LNCaP clone FGC (cell line): ENCODE data around the gene CENPB.

Source experiments
- DNase-seq: peaks from one replicate; pipeline ENCODE4 v3.0.0-alpha.2; 2011; ENCODE audit warnings: low read depth
- H3K4me3 ChIP-seq: 2 replicates; pipeline ENCODE4 v1.5.1; 2011; ENCODE audit warnings: mild to moderate bottlenecking, low read depth, low read length, control low read depth
- TF ChIP-seq, protein P1 (sequence below): IDR thresholded peaks from 2 replicates; pipeline ENCODE4 v1.5.1; 2012; ENCODE audit warnings: mild to moderate bottlenecking; ENCODE audit not compliant: control insufficient read depth, insufficient read depth; ENCODE audit errors: extremely low read depth

Gene CENPB

DNA sequence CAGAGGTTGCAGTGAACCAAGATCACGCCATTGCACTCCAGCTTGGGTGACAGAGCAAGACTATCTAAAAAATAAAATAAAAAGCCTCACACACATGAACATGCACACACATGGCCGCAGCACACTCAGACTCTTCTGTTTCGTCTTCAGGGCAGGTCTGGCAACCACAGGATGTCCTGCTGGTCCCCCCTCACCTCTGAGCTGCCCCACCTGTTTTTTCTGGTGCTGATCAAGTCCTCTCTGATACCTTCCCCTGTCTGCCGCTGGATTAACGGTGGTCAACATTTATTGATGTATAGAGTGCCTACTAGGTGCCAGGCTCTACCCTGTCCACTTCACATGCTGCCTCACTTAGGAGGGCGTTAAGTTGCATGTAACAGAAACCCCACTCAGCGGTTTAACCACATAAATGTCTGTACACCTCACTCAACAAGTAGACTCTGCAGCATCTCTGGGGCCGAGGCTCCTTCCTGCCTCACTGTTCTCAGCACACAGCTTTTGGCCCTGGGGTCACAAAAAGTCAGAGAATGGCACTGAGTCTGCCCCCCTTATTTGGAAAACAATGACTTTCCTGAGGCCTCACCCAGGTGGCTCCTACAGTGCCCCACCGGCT, 29.3 kb upstream of the CENPB start:
- DNase-seq = no peak
- no peak overlapping the region for H3K4me3 ChIP-seq
- TF ChIP-seq, protein P1, sequence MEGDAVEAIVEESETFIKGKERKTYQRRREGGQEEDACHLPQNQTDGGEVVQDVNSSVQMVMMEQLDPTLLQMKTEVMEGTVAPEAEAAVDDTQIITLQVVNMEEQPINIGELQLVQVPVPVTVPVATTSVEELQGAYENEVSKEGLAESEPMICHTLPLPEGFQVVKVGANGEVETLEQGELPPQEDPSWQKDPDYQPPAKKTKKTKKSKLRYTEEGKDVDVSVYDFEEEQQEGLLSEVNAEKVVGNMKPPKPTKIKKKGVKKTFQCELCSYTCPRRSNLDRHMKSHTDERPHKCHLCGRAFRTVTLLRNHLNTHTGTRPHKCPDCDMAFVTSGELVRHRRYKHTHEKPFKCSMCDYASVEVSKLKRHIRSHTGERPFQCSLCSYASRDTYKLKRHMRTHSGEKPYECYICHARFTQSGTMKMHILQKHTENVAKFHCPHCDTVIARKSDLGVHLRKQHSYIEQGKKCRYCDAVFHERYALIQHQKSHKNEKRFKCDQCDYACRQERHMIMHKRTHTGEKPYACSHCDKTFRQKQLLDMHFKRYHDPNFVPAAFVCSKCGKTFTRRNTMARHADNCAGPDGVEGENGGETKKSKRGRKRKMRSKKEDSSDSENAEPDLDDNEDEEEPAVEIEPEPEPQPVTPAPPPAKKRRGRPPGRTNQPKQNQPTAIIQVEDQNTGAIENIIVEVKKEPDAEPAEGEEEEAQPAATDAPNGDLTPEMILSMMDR = no peak

DNA sequence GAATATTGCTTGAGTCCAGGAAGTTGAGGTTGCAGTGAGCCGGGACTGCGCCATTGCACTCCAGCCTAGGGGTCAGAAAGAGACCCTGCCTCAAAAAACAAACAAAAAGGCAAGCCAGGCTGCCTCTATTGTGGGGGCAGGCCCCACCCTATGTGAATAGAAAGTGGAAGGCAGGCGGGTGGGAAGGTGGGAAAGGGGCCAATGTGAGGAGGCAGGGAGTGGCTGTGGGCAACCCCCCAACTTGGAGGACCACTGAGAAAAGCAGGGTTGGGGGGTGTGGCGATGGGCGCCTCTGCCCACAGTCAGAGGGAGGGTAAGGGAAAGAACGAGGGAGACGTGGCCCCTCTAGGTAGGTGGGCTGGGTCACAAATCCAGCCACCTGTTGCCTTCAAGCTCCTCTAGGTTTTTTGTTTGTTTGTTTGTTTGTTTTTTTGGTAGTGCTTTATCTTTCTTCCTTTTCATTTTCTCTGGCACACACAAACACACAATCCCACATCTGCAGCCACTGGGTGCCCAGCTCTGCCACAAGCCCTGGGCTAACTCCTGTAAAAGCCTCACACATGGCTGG, 28.5 kb upstream of the CENPB start:
- TF ChIP-seq, protein P1 = no peak
- H3K4me3 ChIP-seq = no peak overlapping the region
- DNase-seq = no peak

DNA sequence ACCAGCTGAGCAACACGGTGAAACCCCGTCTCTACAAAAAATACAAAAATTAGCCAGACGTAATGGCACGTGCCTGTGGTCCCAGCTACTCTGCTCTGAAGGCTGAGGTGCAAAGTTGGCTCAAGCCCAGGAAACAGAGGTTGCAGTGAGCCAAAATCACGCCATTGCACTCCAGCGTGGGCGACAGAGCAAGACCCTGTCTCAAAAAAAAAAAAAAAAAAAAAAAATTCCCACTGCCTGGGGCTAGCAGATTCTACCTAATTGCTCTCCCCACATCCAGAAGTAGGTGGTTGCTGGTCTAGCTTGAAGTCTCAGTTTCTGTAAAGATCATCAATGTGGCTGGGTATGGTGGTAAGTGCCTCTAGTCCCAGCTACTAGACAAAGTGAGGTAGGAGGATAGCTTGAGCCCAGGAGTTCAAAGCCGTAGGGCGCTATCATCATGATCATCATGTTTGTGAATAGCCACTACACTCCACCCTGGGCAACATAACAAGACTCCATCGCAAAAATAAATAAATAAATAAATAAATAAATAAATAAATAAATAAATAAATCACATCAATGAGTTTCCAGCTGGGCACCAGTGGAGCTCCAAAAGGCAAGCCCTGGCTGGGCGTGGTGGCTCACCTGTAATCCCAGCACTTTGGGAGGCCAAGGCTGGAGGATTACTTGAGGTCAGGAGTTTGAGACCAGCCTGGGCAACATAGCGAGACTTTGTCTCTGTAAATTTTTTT, 27.5 kb upstream of the CENPB start:
- TF ChIP-seq, protein P1 = no peak
- no peak overlapping the region for H3K4me3 ChIP-seq
- no peak for DNase-seq

DNA sequence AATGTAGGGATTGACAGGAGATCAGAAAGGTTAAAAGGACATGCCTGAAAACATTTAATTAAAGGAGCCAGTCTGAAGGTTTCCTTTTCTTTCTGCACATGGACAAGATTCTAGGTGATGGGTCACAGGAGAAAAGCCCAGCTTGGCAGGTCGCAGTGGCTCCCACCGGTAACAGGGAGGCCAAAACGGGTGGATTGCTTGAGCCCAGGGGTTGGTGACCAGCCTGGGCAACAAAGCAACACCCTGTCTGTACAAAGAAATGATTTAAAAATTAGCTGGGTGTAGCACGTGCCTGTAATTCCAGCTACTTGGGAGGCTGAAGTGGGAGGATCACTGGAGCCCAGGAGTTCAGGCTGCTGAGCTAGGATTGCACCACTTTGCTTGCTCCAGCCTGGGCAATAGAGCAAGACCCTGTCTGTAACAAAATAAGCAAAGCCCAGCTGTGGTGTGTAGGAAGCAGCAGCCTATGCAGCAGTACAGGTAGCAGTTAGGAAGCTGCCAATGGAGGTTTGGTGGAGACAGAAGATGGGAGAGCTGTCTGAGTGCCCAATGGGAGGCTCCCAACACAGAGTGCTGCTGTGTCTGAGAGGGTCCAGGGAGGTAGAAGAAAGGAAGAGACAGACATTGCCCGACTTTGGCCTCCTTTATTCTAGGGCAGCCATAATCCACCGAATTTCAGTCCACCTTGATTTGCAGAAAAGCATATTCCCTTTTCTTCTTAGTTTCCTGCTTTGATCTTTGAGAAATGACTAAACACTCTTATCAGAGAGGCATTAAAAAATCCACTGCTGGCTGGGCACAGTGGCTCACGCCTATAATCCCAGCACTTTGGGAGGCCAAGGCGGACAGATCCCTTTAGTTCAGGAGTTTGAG, 26.7 kb upstream of the CENPB start:
- no peak for DNase-seq
- TF ChIP-seq, protein P1 = no peak
- H3K4me3 ChIP-seq = no peak overlapping the region

DNA sequence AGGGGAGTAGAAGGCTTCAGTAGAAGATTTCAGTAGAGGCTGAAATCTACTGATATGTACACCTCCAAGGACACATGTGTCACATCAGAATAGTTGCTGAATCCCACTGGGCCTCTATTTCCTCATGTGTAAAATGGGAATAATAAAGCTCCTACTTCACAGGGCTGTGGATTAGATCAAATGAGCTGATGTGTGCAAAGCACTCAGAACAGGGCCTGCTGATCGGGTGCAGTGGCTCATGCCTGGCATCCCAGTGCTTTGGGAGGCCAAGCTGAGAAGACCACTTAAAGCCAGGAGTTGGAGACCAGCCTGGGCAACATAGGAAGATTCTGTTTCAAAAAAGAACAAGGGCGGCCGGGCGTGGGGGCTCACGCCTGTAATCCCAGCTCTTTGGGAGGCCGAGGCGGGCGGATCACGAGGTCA, 25.7 kb upstream of the CENPB start:
- no peak for DNase-seq
- no peak overlapping the region for H3K4me3 ChIP-seq
- TF ChIP-seq, protein P1 = no peak

DNA sequence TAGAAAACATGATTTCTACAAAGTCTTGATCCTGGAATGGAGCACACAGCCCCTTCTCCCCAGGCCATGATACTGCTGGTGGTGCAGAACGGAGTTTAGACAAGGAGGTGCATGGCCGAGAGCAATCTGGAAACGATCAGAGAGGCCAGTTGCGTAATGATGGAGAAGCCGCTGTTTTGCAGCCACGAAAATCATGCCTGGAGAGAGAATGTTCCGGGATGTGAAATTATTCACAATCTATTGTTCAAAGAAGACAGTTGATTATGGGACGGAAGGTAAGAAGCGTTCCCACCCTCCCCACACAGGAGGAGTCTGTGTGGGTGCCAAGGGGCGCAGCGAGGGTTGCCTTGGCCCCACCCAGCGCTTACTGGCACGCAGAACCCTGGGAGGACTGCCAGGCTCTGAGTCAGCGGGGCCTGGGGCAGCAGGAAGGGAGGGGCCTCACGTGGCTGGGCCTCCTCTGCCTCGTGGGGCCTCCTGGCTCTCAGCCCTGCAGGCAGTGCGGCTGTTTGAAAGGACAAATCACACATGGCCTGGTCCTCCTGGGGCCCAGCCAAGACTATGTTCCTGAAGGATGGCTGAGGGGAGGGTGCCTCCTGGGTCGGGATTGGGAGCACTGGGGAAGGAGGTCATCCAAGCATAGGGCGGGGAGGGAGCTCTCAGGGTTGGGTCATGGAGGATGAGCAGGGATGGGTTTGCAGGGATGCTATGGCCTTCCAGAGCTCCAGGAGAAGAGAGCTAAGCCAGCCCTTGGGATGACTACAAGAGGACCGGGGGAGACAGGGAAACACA, 25.1 kb upstream of the CENPB start:
- TF ChIP-seq, protein P1 = no peak
- H3K4me3 ChIP-seq = no peak overlapping the region
- peak; percentile 87 for DNase-seq
